ENCODE data around the gene MAN2A2. TPM values are rescaled to one million over a fixed set of nuclear protein-coding genes. Genes with fewer than 3 reads are reported as not detected.

Gene MAN2A2
- total RNA-seq, 1 experiment from 2014 or later: 27.4 TPM

DNA sequence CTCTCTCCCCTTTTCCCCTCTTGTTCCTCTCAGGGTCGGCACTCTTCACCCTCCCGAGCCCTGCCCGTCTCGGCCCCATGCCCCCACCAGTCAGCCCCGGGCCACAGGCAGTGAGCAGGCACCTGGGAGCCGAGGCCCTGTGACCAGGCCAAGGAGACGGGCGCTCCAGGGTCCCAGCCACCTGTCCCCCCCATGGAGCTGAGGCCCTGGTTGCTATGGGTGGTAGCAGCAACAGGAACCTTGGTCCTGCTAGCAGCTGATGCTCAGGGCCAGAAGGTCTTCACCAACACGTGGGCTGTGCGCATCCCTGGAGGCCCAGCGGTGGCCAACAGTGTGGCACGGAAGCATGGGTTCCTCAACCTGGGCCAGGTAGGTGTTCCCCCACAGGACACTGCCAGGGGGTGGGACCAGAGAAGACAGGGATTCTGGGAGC lies 27.5 kb upstream of the MAN2A2 start:
- Histone ChIP-seq H2BK12ac (ENCODE audit: insufficient read length, low read depth, low read length) (no peak overlapping the region), H4K5ac (ENCODE audit: insufficient read length, low read depth, low read length) (no peak overlapping the region), H3K79me1 (ENCODE audit: insufficient read depth, low read depth, low read length, poor library complexity, severe bottlenecking) (peaks cover 2% of the 10 kb centered on the region), H3K4ac (ENCODE audit: low read depth, low read length) (no peak overlapping the region), H2BK120ac (ENCODE audit: low read depth, low read length, poor library complexity, severe bottlenecking) (no peak overlapping the region), H4K91ac (ENCODE audit: insufficient read length, low read depth, low read length) (no peak overlapping the region), H3T11ph (ENCODE audit: low read length) (no peak overlapping the region), H4K8ac (replicated peaks; ENCODE audit: insufficient read length, low read depth, low read length) (no peak overlapping the region), H3K4me2 (ENCODE audit: insufficient read depth, insufficient read length, low read length) (no peak overlapping the region), H3K79me2 (ENCODE audit: insufficient read depth, low read length) (no peaks in the 10 kb centered on the region), H3K27me3 (ENCODE audit: insufficient read depth, low read length) (no peaks in the 10 kb centered on the region), H2BK20ac (ENCODE audit: low read depth, low read length, poor library complexity, severe bottlenecking) (no peak overlapping the region), H2BK5ac (ENCODE audit: insufficient read length, low read length) (no peak overlapping the region), H3K9ac (ENCODE audit: extremely low read depth, insufficient read length, low read length) (no peak overlapping the region), H3K18ac (ENCODE audit: insufficient read length, low read depth, low read length) (no peak overlapping the region), H3K23me2 (ENCODE audit: insufficient read length, low read depth, low read length, poor library complexity, severe bottlenecking) (peaks cover 8% of the 10 kb centered on the region), H4K20me1 (ENCODE audit: control insufficient read depth, insufficient read depth, insufficient read length) (no peaks in the 10 kb centered on the region), H3K4me1 (ENCODE audit: insufficient read depth, low read length) (peaks cover 3% of the 10 kb centered on the region; the same call in 1 of the 2 replicates), H3K9me3 (ENCODE audit: control insufficient read depth, low read depth, low read length) (no peaks in the 10 kb centered on the region), H3K14ac (ENCODE audit: insufficient read depth, low read length) (peak overlapping the region; percentile 10; the same call in 1 of the 2 replicates), H3K56ac (ENCODE audit: insufficient read length, low read depth, low read length) (no peak overlapping the region), H2BK15ac (ENCODE audit: low read depth, low read length) (no peak overlapping the region; the same call in 1 of the 2 replicates), H2AFZ (ENCODE audit: low read length) (no peak overlapping the region), H2AK5ac (ENCODE audit: insufficient read length, low read length) (no peak overlapping the region), H3K27ac (ENCODE audit: insufficient read length, low read depth, low read length) (no peak overlapping the region), H3K23ac (ENCODE audit: insufficient read length, low read depth, low read length) (no peak overlapping the region)
- Mint-ChIP-seq H3K27ac (peak overlapping the region in 1 of 3 experiments; percentile 53; a peak in 2 of 7 replicates), H3K27me3 (ENCODE audit: low read depth) (no peaks in the 10 kb centered on the region), H3K36me3 (ENCODE audit: insufficient read depth in 1 of 3, low read depth in 3 of 3) (peaks cover 20 to 36% (median 33%) of the 10 kb centered on the region in 3 experiments; a peak in 6 of 7 replicates), H3K4me3 (no peak overlapping the region), H3K4me1 (peaks cover 26 to 32% of the 10 kb centered on the region in 2 experiments), H3K9me3 (peaks cover 0 to 2% of the 10 kb centered on the region in 2 experiments; a peak in 1 of 5 replicates)
- no CpG with 5 or more reads among the region's 12 CpGs for WGBS (ENCODE audit: extremely low coverage, insufficient read length, low lambda C conversion rate)
- DNase-seq: no peak
- TF ChIP-seq, protein P1, sequence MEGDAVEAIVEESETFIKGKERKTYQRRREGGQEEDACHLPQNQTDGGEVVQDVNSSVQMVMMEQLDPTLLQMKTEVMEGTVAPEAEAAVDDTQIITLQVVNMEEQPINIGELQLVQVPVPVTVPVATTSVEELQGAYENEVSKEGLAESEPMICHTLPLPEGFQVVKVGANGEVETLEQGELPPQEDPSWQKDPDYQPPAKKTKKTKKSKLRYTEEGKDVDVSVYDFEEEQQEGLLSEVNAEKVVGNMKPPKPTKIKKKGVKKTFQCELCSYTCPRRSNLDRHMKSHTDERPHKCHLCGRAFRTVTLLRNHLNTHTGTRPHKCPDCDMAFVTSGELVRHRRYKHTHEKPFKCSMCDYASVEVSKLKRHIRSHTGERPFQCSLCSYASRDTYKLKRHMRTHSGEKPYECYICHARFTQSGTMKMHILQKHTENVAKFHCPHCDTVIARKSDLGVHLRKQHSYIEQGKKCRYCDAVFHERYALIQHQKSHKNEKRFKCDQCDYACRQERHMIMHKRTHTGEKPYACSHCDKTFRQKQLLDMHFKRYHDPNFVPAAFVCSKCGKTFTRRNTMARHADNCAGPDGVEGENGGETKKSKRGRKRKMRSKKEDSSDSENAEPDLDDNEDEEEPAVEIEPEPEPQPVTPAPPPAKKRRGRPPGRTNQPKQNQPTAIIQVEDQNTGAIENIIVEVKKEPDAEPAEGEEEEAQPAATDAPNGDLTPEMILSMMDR (conservative IDR thresholded peaks at IDR 0.05): no peak

Measured in H9 (cell line).